SK-N-SH treated with all-trans-retinoic acid at 6 μM for 48 hours (cell line): ENCODE data around the gene ADGRF3.

Experiments used
- ARNTL ChIP-seq: fragments of 450-650 bp; formaldehyde crosslinking; IDR thresholded peaks from 2 replicates; pipeline ENCODE4 v1.5.0; 2020; ENCODE audit warnings: low read depth, mild to moderate bottlenecking, moderate library complexity, borderline replicate concordance
- BACH2 ChIP-seq: fragments of 250-450 bp; sonication (Bioruptor Pico); IDR thresholded peaks from 2 replicates; pipeline ENCODE4 v1.9.0; 2021; ENCODE audit warnings: mild to moderate bottlenecking, borderline replicate concordance
- PATZ1 ChIP-seq: fragments of 250-450 bp; sonication (Bioruptor Pico); IDR thresholded peaks from 2 replicates; pipeline ENCODE4 v1.8.0; 2020; ENCODE audit warnings: mild to moderate bottlenecking, moderate library complexity, borderline replicate concordance
- RARB ChIP-seq: fragments of 250-450 bp; sonication (Bioruptor Pico); IDR thresholded peaks from 2 replicates; pipeline ENCODE4 v1.8.0; 2021; ENCODE audit warnings: mild to moderate bottlenecking, moderate library complexity
- TCF4 ChIP-seq: fragments of 250-450 bp; sonication (Bioruptor Pico); IDR thresholded peaks from 2 replicates; pipeline ENCODE4 v1.8.0; 2021; ENCODE audit warnings: mild to moderate bottlenecking, moderate library complexity, borderline replicate concordance

- TF ChIP-seq PATZ1 (CRISPR knock-in tag) (no peak), TCF4 (no peak), BACH2 (no peak), RARB (CRISPR knock-in tag) (no peak), ARNTL (CRISPR knock-in tag) (no peak)
Observed at GRCh38 chr2:26312471-26312870, 34.1 kb downstream of the ADGRF3 start.
